HepG2 (cell line): ENCODE results near the gene MCM10. TPM values are rescaled to one million over a fixed set of nuclear protein-coding genes. Genes with fewer than 3 reads are reported as not detected.
A peak's percentile ranks its signal among the peaks of the same experiment; 100 is the strongest.

Experiments used
- CEBPZ ChIP-seq: IDR thresholded peaks from 2 replicates; pipeline ENCODE4 v1.6.1; 2012; ENCODE audit warnings: low read length, improper control_type of control experiment
- CREB1 ChIP-seq, 2 experiments: fragments of 450-650 bp in 1 of 2; IDR thresholded peaks; 2 replicates each; pipeline ENCODE4 v1.6.1; 2016 to 2017; ENCODE audit warnings: control low read depth in 1 of 2, mild to moderate bottlenecking in 1 of 2, missing compliant biosample characterization in 1 of 2, missing genetic modification characterization in 1 of 2
- DRAP1 ChIP-seq: IDR thresholded peaks from 2 replicates; pipeline ENCODE4 v1.6.1; 2016; ENCODE audit warnings: missing genetic modification reagents, missing compliant biosample characterization
- FOXP1 ChIP-seq, 2 experiments: fragments of 450-650 bp in 1 of 2; IDR thresholded peaks; 2 replicates each; pipeline ENCODE4 v1.6.1; 2017 to 2018; ENCODE audit warnings: antibody characterized with exemption in 1 of 2
- HMG20A ChIP-seq: IDR thresholded peaks from 2 replicates; pipeline ENCODE4 v1.6.1; 2016; ENCODE audit warnings: borderline replicate concordance
- HNRNPH1 ChIP-seq: fragments of 200-400 bp; formaldehyde crosslinking; optimal IDR thresholded peaks from 2 replicates; pipeline ENCODE3; 2017; ENCODE audit warnings: mild to moderate bottlenecking, low read depth, low read length
- HOXA3 ChIP-seq: sonication (generic); formaldehyde crosslinking; IDR thresholded peaks from 2 replicates; pipeline ENCODE4 v1.5.0; 2020; ENCODE audit warnings: missing genetic modification reagents
- HOXD1 ChIP-seq: sonication (generic); formaldehyde crosslinking; IDR thresholded peaks from 2 replicates; pipeline ENCODE4 v1.5.0; 2020; ENCODE audit warnings: missing genetic modification reagents
- MED8 ChIP-seq: sonication (generic); formaldehyde crosslinking; IDR thresholded peaks from 2 replicates; pipeline ENCODE4 v1.8.1; 2023; ENCODE audit warnings: mild to moderate bottlenecking, missing genetic modification reagents; ENCODE audit not compliant: insufficient replicate concordance
- MYC ChIP-seq: sonication (generic); formaldehyde crosslinking; IDR thresholded peaks from 2 replicates; pipeline ENCODE4 v1.9.0; 2021; ENCODE audit warnings: missing genetic modification reagents, borderline replicate concordance
- NFE2L2 ChIP-seq: fragments of 150-350 bp; IDR thresholded peaks from 2 replicates; pipeline ENCODE4 v1.6.1; 2014; ENCODE audit warnings: low read length
- STAG1 ChIP-seq: sonication (generic); formaldehyde crosslinking; IDR thresholded peaks from 2 replicates; pipeline ENCODE4 v1.4.0; 2020; ENCODE audit warnings: missing genetic modification reagents
- ZBTB42 ChIP-seq: sonication (generic); formaldehyde crosslinking; IDR thresholded peaks from 2 replicates; pipeline ENCODE4 v1.5.0; 2020; ENCODE audit warnings: mild to moderate bottlenecking, missing genetic modification reagents
- ZGPAT ChIP-seq: IDR thresholded peaks from 2 replicates; pipeline ENCODE4 v1.6.1; 2016; ENCODE audit warnings: mild to moderate bottlenecking
- ZNF253 ChIP-seq: sonication (generic); formaldehyde crosslinking; IDR thresholded peaks from 2 replicates; pipeline ENCODE4 v1.8.0; 2022; ENCODE audit warnings: mild to moderate bottlenecking, missing genetic modification reagents, borderline replicate concordance
- ZNF33B ChIP-seq: sonication (generic); formaldehyde crosslinking; IDR thresholded peaks from 2 replicates; pipeline ENCODE4 v1.5.1; 2020; ENCODE audit warnings: mild to moderate bottlenecking, missing genetic modification reagents
- ZNF350 ChIP-seq: sonication (generic); formaldehyde crosslinking; IDR thresholded peaks from 2 replicates; pipeline ENCODE4 v1.4.0; 2020; ENCODE audit warnings: mild to moderate bottlenecking, low read depth, missing genetic modification reagents, borderline replicate concordance
- ZNF629 ChIP-seq: sonication (generic); formaldehyde crosslinking; conservative IDR thresholded peaks from 2 replicates; pipeline ENCODE4 v1.5.0; 2020; ENCODE audit warnings: missing genetic modification reagents
- ZNF766 ChIP-seq: sonication (generic); formaldehyde crosslinking; IDR thresholded peaks from 2 replicates; pipeline ENCODE4 v1.5.0; 2020; ENCODE audit warnings: missing genetic modification reagents, borderline replicate concordance
- ZSCAN30 ChIP-seq: sonication (generic); formaldehyde crosslinking; IDR thresholded peaks from 2 replicates; pipeline ENCODE4 v1.5.0; 2020; ENCODE audit warnings: mild to moderate bottlenecking, missing genetic modification reagents
- polyA plus RNA-seq, 8 experiments: library from polyadenylated mRNA; depleted of rRNA in 3 of 8; stranded (reverse) in 7 of 8; unstranded in 1 of 8; fragments of >200 nt; fragmentation: Illumina TruSeq in 4 of 8; extraction: Trizol in 4 of 8; gene quantifications; 2 replicates each; pipeline versions ENCODE4 v1.2.1 to v1.2.3, GENCODE V29; 2011 to 2016; ENCODE audit warnings: low read depth in 4 of 8, missing spikeins in 1 of 8, mixed read lengths in 1 of 8; ENCODE audit not compliant: insufficient read depth in 1 of 8
- total RNA-seq, 5 experiments: library from RNA; depleted of rRNA; stranded (reverse); fragments of >200 nt; fragmentation: Illumina TruSeq; extraction: Trizol; gene quantifications; 2 replicates each; pipeline ENCODE4 v1.2.3, GENCODE V29; 2016; ENCODE audit warnings: low read depth in 1 of 5
- TF ChIP-seq, protein P1 (sequence below): sonication (generic); formaldehyde crosslinking; conservative IDR thresholded peaks from 2 replicates; pipeline ENCODE4 v1.4.0; 2020; ENCODE audit warnings: missing genetic modification reagents

MCM10 gene
- total and polyA plus RNA-seq, 2 of the 13 experiments (the other 11 are each of a cell fraction or from before 2014, with no cell fraction given): 2.8 to 31.3 TPM

GRCh38 chr10:13160934-13161856 lies at the start of gene MCM10 (continued):
- TF ChIP-seq HNRNPH1 (no peak), MED8 (CRISPR knock-in tag) (no peak), ZNF350 (CRISPR knock-in tag) (peak; percentile 80; the same call in 1 of the 2 replicates), HOXD1 (CRISPR knock-in tag) (0 out of 2 replicates have a peak, but pooled peaks have one; percentile 22), ZNF766 (peak; percentile 84; the same call in 1 of the 2 replicates), ZNF33B (CRISPR knock-in tag) (no peak), DRAP1 (CRISPR knock-in tag) (peak; percentile 47), CEBPZ (no peak), CREB1 (IDR thresholded peaks at IDR 0.05) (peak; percentile 97), CREB1 (CRISPR knock-in tag; IDR thresholded peaks at IDR 0.05) (peak; percentile 98), ZNF629 (CRISPR knock-in tag) (no peak), ZNF253 (0 out of 2 replicates have a peak, but pooled peaks have one; percentile 32), HOXA3 (CRISPR knock-in tag) (peak; percentile 99), NFE2L2 (no peak), STAG1 (CRISPR knock-in tag) (peak; percentile 89), ZBTB42 (no peak), HMG20A (0 out of 2 replicates have a peak, but pooled peaks have one; percentile 14), FOXP1 (IDR thresholded peaks at IDR 0.05) (no peak), FOXP1 (CRISPR knock-in tag; IDR thresholded peaks at IDR 0.05) (no peak), MYC (CRISPR knock-in tag) (peak; percentile 81), ZSCAN30 (no peak), ZGPAT (CRISPR knock-in tag) (peak; percentile 71)
- TF ChIP-seq, protein P1, sequence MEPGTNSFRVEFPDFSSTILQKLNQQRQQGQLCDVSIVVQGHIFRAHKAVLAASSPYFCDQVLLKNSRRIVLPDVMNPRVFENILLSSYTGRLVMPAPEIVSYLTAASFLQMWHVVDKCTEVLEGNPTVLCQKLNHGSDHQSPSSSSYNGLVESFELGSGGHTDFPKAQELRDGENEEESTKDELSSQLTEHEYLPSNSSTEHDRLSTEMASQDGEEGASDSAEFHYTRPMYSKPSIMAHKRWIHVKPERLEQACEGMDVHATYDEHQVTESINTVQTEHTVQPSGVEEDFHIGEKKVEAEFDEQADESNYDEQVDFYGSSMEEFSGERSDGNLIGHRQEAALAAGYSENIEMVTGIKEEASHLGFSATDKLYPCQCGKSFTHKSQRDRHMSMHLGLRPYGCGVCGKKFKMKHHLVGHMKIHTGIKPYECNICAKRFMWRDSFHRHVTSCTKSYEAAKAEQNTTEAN (CRISPR knock-in tag): no peak
